ENCODE measurements around the gene SWAP70. TPM values are rescaled to one million over a fixed set of nuclear protein-coding genes. Genes with fewer than 3 reads are reported as not detected.
A peak's percentile ranks its signal among the peaks of the same experiment; 100 is the strongest.

Gene SWAP70
- total and polyA plus RNA-seq, 5 donors, result 10.4 to 30.1 (median 20.5) TPM

DNA sequence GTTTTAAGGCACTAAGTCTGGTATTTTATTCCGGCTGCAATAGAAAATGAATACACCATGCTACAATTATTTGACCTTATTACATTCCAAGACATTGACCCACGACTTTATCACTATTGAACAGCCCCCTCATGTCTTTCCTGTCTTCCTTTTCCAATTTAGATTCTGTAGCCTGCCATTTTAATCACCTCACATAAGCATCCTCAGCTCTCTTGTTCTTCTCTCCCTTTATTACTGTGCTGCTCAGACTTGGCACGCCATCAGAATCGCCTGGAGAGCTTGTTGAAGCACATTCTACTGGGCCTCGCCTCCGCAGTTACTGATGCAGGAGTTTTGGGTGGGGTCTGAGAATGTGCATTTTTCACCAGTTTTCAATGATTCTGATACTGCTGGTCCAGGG lies 38.7 kb upstream of the SWAP70 start:
- Histone ChIP-seq H3K27ac (ENCODE audit: low read length) (no peak overlapping the region), H3K27me3 (ENCODE audit: control insufficient read depth, insufficient read depth) (no peaks in the 10 kb centered on the region), H3K9me3 (ENCODE audit: control insufficient read depth, low read length) (no peaks in the 10 kb centered on the region), H3K4me3 (ENCODE audit: low read length) (no peak overlapping the region), H3K4me1 (ENCODE audit: control insufficient read depth, insufficient read depth, low read length) (peaks cover 5% of the 10 kb centered on the region)
- WGBS, result 51% methylated on average over 6 of the region's 6 CpGs
- intact Hi-C loops (cut with DNase I), result no loop called here
- peak in 1 of 2 donors; percentile 54 for ATAC-seq
- DNase-seq, result peak in 2 of 3 donors; percentile 29 to 70

DNA sequence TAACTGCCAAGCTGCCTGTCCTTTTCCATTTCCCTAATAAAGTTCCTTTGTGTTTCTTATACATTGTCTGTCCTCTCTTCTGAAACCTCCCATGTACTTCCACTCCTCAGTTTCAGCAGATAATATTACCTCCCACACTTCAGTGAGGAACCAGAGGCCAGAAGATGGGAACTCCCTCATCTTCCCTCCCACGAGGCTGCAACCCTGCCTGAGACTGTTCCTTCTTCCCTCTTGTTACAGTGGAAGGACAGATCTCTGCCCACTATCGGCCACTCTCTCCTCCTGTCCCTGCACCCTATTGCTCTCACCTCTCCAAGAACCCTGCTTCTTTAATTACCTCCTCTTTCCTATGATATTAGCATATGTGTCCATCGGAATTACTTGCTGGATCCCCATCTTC lies 38.1 kb upstream of the SWAP70 start:
- intact Hi-C loops (cut with DNase I), result no loop called here
- H3K9me3 ChIP-seq (ENCODE audit: control insufficient read depth, low read length), result no peaks in the 10 kb centered on the region
- no peak overlapping the region for H3K4me3 ChIP-seq (ENCODE audit: low read length)
- no peak for DNase-seq
- H3K4me1 ChIP-seq (ENCODE audit: control insufficient read depth, insufficient read depth, low read length), result peaks cover 5% of the 10 kb centered on the region
- 67% methylated on average over 3 of the region's 3 CpGs for WGBS
- ATAC-seq, result peak in 1 of 2 donors; percentile 26
- peak overlapping the region; percentile 37 for H3K27ac ChIP-seq (ENCODE audit: low read length)
- no peaks in the 10 kb centered on the region for H3K27me3 ChIP-seq (ENCODE audit: control insufficient read depth, insufficient read depth)

DNA sequence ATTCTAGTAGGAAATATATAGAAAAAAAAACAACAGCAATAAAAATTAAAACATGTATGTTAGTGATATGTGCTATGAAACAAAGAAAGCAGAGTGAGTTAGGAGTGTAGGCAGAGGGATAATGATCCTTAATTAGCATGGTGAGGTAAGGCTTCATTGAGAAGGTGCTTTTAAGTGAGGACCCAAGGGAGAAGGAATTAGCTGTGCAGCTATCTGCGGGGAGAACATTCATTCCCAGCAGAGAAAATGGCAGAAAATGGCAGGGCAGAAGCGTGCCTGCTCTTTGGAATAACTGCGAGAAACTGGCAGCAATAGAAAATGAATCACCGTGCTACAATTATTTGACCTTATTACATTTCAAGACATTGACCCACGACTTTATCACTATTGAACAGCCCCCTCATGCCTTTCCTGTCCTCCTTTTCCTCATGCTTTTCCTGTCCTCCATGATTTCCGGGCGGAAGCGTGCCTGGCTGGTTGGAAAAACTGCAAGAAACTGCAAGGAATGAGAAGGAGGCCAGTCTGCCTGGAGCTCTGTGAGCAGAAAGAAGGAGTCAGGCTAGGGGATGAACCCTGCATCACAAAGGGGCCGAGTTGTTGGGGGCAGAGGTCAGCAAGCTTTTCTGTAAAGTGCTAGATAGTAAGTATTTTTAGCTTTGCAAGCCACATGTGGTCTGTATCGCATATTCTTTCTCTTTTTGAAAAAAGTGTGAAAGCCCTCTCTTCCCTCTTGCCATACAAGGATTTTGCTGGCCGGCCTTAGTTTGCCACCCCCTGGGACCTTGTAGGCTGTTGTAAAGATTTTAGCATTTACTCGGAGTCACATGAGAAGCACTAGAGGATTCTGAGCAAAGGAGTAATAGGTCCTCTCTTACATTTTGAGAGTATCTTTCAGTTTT lies 37.1 kb upstream of the SWAP70 start:
- 53% methylated on average over 12 of the region's 12 CpGs for WGBS
- peak; percentile 26 to 53 (median 53) for DNase-seq
- Histone ChIP-seq H3K27me3 (ENCODE audit: control insufficient read depth, insufficient read depth) (no peaks in the 10 kb centered on the region), H3K27ac (ENCODE audit: low read length) (peak overlapping the region; percentile 84), H3K9me3 (ENCODE audit: control insufficient read depth, low read length) (no peaks in the 10 kb centered on the region), H3K4me1 (ENCODE audit: control insufficient read depth, insufficient read depth, low read length) (peaks cover 5% of the 10 kb centered on the region), H3K4me3 (ENCODE audit: low read length) (no peak overlapping the region)
- intact Hi-C loops (cut with DNase I), result no loop called here
- ATAC-seq, result peak; percentile 64 to 81

DNA sequence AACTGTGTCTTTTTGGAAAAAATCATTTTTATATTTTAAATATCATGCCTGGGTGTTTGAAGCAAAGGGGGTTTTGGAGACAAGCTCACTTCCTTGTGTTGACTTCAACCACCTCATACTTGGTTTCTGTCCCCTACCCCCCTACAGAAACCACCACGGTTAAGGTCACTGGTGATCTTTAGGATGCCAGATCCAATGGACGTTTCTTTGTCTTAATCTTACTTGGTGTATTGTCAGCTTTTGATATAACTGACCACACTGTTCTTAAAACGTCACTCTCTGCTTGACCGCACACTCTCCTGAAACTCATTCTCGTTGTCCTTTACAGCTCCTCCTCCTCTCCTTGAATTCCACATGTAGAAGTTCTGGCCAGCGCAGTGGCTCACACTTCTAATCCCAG lies 34.8 kb upstream of the SWAP70 start:
- no peaks in the 10 kb centered on the region for H3K9me3 ChIP-seq (ENCODE audit: control insufficient read depth, low read length)
- peaks cover 5% of the 10 kb centered on the region for H3K4me1 ChIP-seq (ENCODE audit: control insufficient read depth, insufficient read depth, low read length)
- 91% methylated on average over 6 of the region's 6 CpGs for WGBS
- DNase-seq (no peak), ATAC-seq (no peak)
- no peaks in the 10 kb centered on the region for H3K27me3 ChIP-seq (ENCODE audit: control insufficient read depth, insufficient read depth)
- intact Hi-C loops (cut with DNase I), result no loop called here
- no peak overlapping the region for H3K4me3 ChIP-seq (ENCODE audit: low read length)
- no peak overlapping the region for H3K27ac ChIP-seq (ENCODE audit: low read length)

DNA sequence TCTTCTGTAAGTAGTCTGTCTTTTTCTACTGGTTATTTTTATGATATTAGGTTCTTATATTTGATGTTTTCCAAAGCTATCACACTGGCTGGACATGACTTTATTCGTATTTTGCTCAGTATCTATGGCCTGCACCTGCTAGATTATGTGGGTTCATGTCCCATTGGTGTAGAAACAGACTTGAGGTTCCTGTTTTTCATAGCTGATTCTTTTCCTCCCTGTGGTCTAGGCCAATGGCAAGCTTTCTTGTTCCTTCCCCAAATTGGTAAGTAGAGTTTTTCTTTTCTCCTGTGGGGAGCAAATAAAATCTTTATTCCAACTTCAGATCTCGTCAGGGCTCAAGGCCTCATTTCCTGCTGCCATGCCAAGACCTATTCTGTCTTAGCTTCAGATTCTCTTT lies 30.2 kb upstream of the SWAP70 start:
- no peak for DNase-seq
- intact Hi-C loops (cut with DNase I), result no loop called here
- no peak overlapping the region for H3K27ac ChIP-seq (ENCODE audit: low read length)
- no peak overlapping the region for H3K4me3 ChIP-seq (ENCODE audit: low read length)
- no peaks in the 10 kb centered on the region for H3K27me3 ChIP-seq (ENCODE audit: control insufficient read depth, insufficient read depth)
- H3K9me3 ChIP-seq (ENCODE audit: control insufficient read depth, low read length), result no peaks in the 10 kb centered on the region
- H3K4me1 ChIP-seq (ENCODE audit: control insufficient read depth, insufficient read depth, low read length), result no peaks in the 10 kb centered on the region
- ATAC-seq, result no peak
- WGBS, result 72% methylated on average over 2 of the region's 2 CpGs

DNA sequence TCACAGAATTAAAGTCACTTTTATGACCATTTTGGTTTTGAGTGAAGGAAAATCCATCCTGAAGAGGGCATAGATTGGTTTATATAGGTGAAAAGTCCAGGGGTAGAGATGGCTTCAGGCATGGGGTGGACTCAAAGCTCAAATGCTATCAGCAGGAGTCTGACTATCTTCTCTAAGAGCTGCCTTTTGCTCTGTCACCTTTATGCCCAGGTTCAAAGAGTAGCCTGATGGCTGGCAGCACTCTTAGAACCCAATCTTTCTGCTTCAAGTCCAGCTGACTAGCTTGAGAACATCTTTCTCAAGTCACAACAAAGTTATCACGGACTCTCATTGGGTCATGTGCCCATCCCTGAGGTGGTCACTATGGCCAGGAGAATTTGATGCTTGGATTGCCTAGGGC lies 27.2 kb upstream of the SWAP70 start:
- no peak overlapping the region for H3K4me3 ChIP-seq (ENCODE audit: low read length)
- ATAC-seq (no peak), DNase-seq (no peak)
- no peak overlapping the region for H3K27ac ChIP-seq (ENCODE audit: low read length)
- intact Hi-C loops (cut with DNase I), result no loop called here
- no peaks in the 10 kb centered on the region for H3K27me3 ChIP-seq (ENCODE audit: control insufficient read depth, insufficient read depth)
- no peaks in the 10 kb centered on the region for H3K9me3 ChIP-seq (ENCODE audit: control insufficient read depth, low read length)
- no peaks in the 10 kb centered on the region for H3K4me1 ChIP-seq (ENCODE audit: control insufficient read depth, insufficient read depth, low read length)
- WGBS, result 95% methylated on average over 1 of the region's 1 CpG

DNA sequence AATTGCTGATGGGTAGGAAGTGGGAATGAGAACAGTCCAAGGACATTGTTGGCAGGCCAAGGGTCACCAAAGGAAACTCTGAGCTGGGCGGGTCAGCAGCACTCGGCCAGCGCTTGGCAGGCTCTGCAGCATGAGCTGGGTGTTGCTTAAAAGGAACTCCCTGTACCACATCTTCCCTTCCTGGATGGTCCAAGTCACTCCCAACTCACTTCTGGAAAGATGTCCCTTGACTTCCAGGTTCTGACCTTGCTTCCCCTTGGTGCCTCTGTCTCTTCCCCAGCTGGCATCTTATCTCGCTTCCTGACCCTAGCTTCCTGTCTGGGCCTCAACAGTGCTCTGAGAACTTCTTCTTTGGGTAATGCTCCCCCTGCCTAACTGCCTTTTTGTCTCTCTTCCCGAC lies 24.8 kb upstream of the SWAP70 start:
- Histone ChIP-seq H3K27ac (ENCODE audit: low read length) (peak overlapping the region; percentile 18), H3K4me1 (ENCODE audit: control insufficient read depth, insufficient read depth, low read length) (no peaks in the 10 kb centered on the region), H3K27me3 (ENCODE audit: control insufficient read depth, insufficient read depth) (no peaks in the 10 kb centered on the region), H3K4me3 (ENCODE audit: low read length) (no peak overlapping the region), H3K9me3 (ENCODE audit: control insufficient read depth, low read length) (no peaks in the 10 kb centered on the region)
- intact Hi-C loops (cut with DNase I), result no loop called here
- peak; percentile 74 to 90 (median 81) for DNase-seq
- ATAC-seq, result peak; percentile 95 to 98
- 51% methylated on average over 5 of the region's 5 CpGs for WGBS

DNA sequence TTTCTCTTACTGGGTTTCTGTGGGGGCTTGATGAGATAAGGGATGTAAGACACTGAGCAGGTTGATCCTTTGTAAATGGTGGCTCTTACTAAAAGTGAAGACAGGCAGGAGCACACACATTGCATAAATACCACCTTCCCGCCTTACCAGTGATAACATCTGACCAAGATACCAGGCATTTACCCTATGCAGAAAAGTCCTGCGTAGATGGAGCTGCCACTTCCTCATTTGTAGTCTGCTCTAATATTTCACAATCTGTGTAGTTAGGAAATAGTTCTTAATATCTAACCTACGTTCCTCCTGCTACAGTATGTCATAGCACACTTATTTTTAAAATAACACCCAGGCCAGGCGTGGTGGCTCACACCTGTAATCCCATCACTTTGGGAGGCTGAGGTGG lies 23.9 kb upstream of the SWAP70 start:
- ATAC-seq (peak; percentile 17 to 30), DNase-seq (no peak)
- Histone ChIP-seq H3K4me1 (ENCODE audit: control insufficient read depth, insufficient read depth, low read length) (no peaks in the 10 kb centered on the region), H3K9me3 (ENCODE audit: control insufficient read depth, low read length) (no peaks in the 10 kb centered on the region), H3K27ac (ENCODE audit: low read length) (no peak overlapping the region), H3K4me3 (ENCODE audit: low read length) (no peak overlapping the region), H3K27me3 (ENCODE audit: control insufficient read depth, insufficient read depth) (no peaks in the 10 kb centered on the region)
- WGBS, result 82% methylated on average over 4 of the region's 4 CpGs
- intact Hi-C loops (cut with DNase I), result no loop called here

DNA sequence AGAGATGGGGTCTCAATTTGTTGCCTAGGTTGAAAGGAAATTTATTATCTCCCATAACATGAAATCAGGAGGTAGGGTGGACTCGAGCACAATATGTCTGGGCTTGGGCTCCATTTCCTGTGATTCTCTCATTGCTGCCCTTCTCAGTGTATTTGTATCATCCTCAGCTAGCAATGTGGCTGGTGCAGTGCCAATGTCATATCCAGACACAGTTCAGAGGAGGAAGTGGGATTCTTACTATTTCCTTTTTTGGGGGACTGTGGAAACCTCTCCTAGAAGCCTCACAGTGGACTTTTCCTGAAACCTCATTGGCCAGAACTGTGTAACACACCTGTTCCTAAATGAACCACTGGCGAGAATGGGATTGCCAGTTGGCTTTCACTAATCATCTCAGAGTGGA lies 21.0 kb upstream of the SWAP70 start:
- H3K4me3 ChIP-seq (ENCODE audit: low read length), result no peak overlapping the region
- no peak for DNase-seq
- intact Hi-C loops (cut with DNase I), result no loop called here
- H3K9me3 ChIP-seq (ENCODE audit: control insufficient read depth, low read length), result no peaks in the 10 kb centered on the region
- H3K4me1 ChIP-seq (ENCODE audit: control insufficient read depth, insufficient read depth, low read length), result no peaks in the 10 kb centered on the region
- H3K27ac ChIP-seq (ENCODE audit: low read length), result no peak overlapping the region
- WGBS, result 63% methylated on average over 2 of the region's 2 CpGs
- no peaks in the 10 kb centered on the region for H3K27me3 ChIP-seq (ENCODE audit: control insufficient read depth, insufficient read depth)
- ATAC-seq, result no peak

DNA sequence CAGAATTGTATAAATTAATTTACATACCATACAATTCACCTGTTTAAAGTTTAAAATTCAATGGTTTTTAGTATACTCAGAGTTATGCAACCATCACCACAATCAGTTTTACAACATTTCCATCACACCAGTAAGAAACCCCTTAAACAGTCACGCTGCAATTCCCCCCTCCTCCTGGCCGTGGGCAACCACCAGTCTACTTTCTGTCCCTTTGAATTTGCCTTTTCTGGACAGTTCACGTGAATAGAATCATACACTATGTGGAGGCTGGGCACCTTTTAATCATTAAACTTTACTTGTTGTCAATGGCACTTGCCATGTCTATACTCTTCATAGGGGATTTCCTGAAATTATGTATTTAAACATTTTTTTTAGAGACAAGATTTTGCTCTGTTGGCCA lies 20.1 kb upstream of the SWAP70 start:
- H3K9me3 ChIP-seq (ENCODE audit: control insufficient read depth, low read length), result no peaks in the 10 kb centered on the region
- no peaks in the 10 kb centered on the region for H3K4me1 ChIP-seq (ENCODE audit: control insufficient read depth, insufficient read depth, low read length)
- no peak overlapping the region for H3K27ac ChIP-seq (ENCODE audit: low read length)
- no peaks in the 10 kb centered on the region for H3K27me3 ChIP-seq (ENCODE audit: control insufficient read depth, insufficient read depth)
- H3K4me3 ChIP-seq (ENCODE audit: low read length), result no peak overlapping the region
- 80% methylated on average over 3 of the region's 3 CpGs for WGBS
- intact Hi-C loops (cut with DNase I), result no loop called here
- DNase-seq, result no peak
- ATAC-seq, result no peak

DNA sequence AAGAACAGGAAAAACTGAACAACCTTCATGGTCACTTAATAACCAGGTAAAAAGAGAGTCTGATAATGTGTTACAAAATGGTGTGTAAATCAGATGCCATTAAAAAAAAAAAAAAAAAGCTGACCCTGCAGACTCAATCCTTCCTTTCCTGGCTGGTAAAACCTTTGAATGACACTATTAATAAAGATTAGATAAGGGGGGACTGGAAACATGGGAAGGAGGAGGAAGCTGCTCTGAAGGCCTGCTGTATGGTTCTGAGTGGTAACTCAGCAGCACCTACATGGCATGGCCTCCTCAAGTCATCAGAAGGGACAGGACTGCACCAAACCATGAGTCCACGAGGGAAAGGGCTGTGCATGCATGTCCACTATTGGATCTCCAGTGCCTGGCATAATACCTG lies 18.0 kb upstream of the SWAP70 start:
- no peaks in the 10 kb centered on the region for H3K27me3 ChIP-seq (ENCODE audit: control insufficient read depth, insufficient read depth)
- intact Hi-C loops (cut with DNase I), result no loop called here
- 88% methylated on average over 1 of the region's 1 CpG for WGBS
- no peaks in the 10 kb centered on the region for H3K4me1 ChIP-seq (ENCODE audit: control insufficient read depth, insufficient read depth, low read length)
- no peak overlapping the region for H3K27ac ChIP-seq (ENCODE audit: low read length)
- DNase-seq (no peak), ATAC-seq (no peak)
- H3K9me3 ChIP-seq (ENCODE audit: control insufficient read depth, low read length), result no peaks in the 10 kb centered on the region
- H3K4me3 ChIP-seq (ENCODE audit: low read length), result no peak overlapping the region
